H9 (cell line): ENCODE measurements around the gene WFDC2. TPM values are rescaled to one million over a fixed set of nuclear protein-coding genes. Genes with fewer than 3 reads are reported as not detected.

Experiments used
- DNase-seq: peaks from one replicate; pipeline ENCODE4 v3.0.0-alpha.2; 2017
- H2AFZ ChIP-seq: one replicate; pipeline ENCODE4 v1.6.1; 2013; ENCODE audit warnings: mild to moderate bottlenecking, low read length, control low read depth, moderate library complexity
- H2AK5ac ChIP-seq: 2 replicates; pipeline ENCODE4 v1.6.1; 2013; ENCODE audit warnings: low read length, control low read depth, mixed read lengths; ENCODE audit not compliant: insufficient read length
- H2BK120ac ChIP-seq: one replicate; pipeline ENCODE4 v1.6.1; 2013; ENCODE audit warnings: low read depth, mild to moderate bottlenecking, low read length, control low read depth, inconsistent platforms; ENCODE audit not compliant: poor library complexity, severe bottlenecking
- H2BK12ac ChIP-seq: 2 replicates; pipeline ENCODE4 v1.6.1; 2013; ENCODE audit warnings: low read length, control low read depth, mixed read lengths, low read depth; ENCODE audit not compliant: insufficient read length
- H2BK15ac ChIP-seq: 2 replicates; pipeline ENCODE4 v1.6.1; 2013; ENCODE audit warnings: low read depth, low read length, control low read depth
- H2BK20ac ChIP-seq: one replicate; pipeline ENCODE4 v1.6.1; 2013; ENCODE audit warnings: low read depth, mild to moderate bottlenecking, low read length, control low read depth, inconsistent platforms; ENCODE audit not compliant: poor library complexity, severe bottlenecking
- H2BK5ac ChIP-seq: 2 replicates; pipeline ENCODE4 v1.6.1; 2013; ENCODE audit warnings: low read length, control low read depth, mixed read lengths; ENCODE audit not compliant: insufficient read length
- H3K14ac ChIP-seq: 2 replicates; pipeline ENCODE4 v1.6.1; 2013; ENCODE audit warnings: low read length, control low read depth; ENCODE audit not compliant: insufficient read depth
- H3K18ac ChIP-seq: 2 replicates; pipeline ENCODE4 v1.6.1; 2013; ENCODE audit warnings: low read depth, mild to moderate bottlenecking, mixed read lengths, low read length, control low read depth; ENCODE audit not compliant: insufficient read length
- H3K23ac ChIP-seq: 2 replicates; pipeline ENCODE4 v1.6.1; 2013; ENCODE audit warnings: low read length, control low read depth, mixed read lengths, low read depth; ENCODE audit not compliant: insufficient read length
- H3K23me2 ChIP-seq: 2 replicates; pipeline ENCODE4 v1.6.1; 2013; ENCODE audit warnings: low read depth, mild to moderate bottlenecking, mixed read lengths, low read length, control low read depth; ENCODE audit not compliant: insufficient read length, poor library complexity, severe bottlenecking
- H3K27ac ChIP-seq: 2 replicates; pipeline ENCODE4 v1.5.1; 2013; ENCODE audit warnings: low read length, control low read depth, mixed read lengths, low read depth; ENCODE audit not compliant: insufficient read length
- H3K27me3 ChIP-seq: 2 replicates; pipeline ENCODE4 v1.6.1; 2013; ENCODE audit warnings: low read length, control low read depth, inconsistent platforms; ENCODE audit not compliant: insufficient read depth
- H3K4ac ChIP-seq: 2 replicates; pipeline ENCODE4 v1.6.1; 2013; ENCODE audit warnings: low read depth, mild to moderate bottlenecking, control low read depth, inconsistent platforms, low read length, moderate library complexity
- H3K4me1 ChIP-seq: 2 replicates; pipeline ENCODE4 v1.6.1; 2013; ENCODE audit warnings: low read length, control low read depth, inconsistent platforms; ENCODE audit not compliant: insufficient read depth
- H3K4me2 ChIP-seq: 2 replicates; pipeline ENCODE4 v1.6.1; 2013; ENCODE audit warnings: low read length, control low read depth, mixed read lengths; ENCODE audit not compliant: insufficient read length, insufficient read depth
- H3K56ac ChIP-seq: 2 replicates; pipeline ENCODE4 v1.6.1; 2013; ENCODE audit warnings: low read depth, mild to moderate bottlenecking, mixed read lengths, low read length, control low read depth; ENCODE audit not compliant: insufficient read length
- H3K79me1 ChIP-seq: 2 replicates; pipeline ENCODE4 v1.6.1; 2013; ENCODE audit warnings: low read depth, mild to moderate bottlenecking, moderate library complexity, low read length, control low read depth, inconsistent platforms; ENCODE audit not compliant: insufficient read depth, poor library complexity, severe bottlenecking
- H3K79me2 ChIP-seq: 2 replicates; pipeline ENCODE4 v1.6.1; 2013; ENCODE audit warnings: low read length, control low read depth, inconsistent platforms; ENCODE audit not compliant: insufficient read depth
- H3K9ac ChIP-seq: 2 replicates; pipeline ENCODE4 v1.6.1; 2013; ENCODE audit warnings: low read length, control low read depth, mixed read lengths; ENCODE audit not compliant: insufficient read length; ENCODE audit errors: extremely low read depth
- H3K9me3 ChIP-seq: one replicate; pipeline ENCODE4 v1.6.1; 2013; ENCODE audit warnings: low read depth, low read length, inconsistent platforms; ENCODE audit not compliant: control insufficient read depth
- H3T11ph ChIP-seq: one replicate; pipeline ENCODE4 v1.6.1; 2013; ENCODE audit warnings: mild to moderate bottlenecking, low read length, control low read depth, inconsistent platforms
- H4K20me1 ChIP-seq: one replicate; pipeline ENCODE4 v1.6.1; 2013; ENCODE audit not compliant: control insufficient read depth, insufficient read length, insufficient read depth
- H4K5ac ChIP-seq: 2 replicates; pipeline ENCODE4 v1.6.1; 2013; ENCODE audit warnings: low read depth, mild to moderate bottlenecking, mixed read lengths, low read length, control low read depth; ENCODE audit not compliant: insufficient read length
- H4K8ac ChIP-seq: replicated peaks from 2 replicates; pipeline ENCODE4 v1.6.1; 2013; ENCODE audit warnings: low read length, control low read depth, mixed read lengths, low read depth; ENCODE audit not compliant: insufficient read length
- H4K91ac ChIP-seq: 2 replicates; pipeline ENCODE4 v1.6.1; 2013; ENCODE audit warnings: low read depth, mild to moderate bottlenecking, moderate library complexity, mixed read lengths, low read length, control low read depth; ENCODE audit not compliant: insufficient read length
- H3K27ac Mint-ChIP-seq, 3 experiments: 2 replicates in 2 of 3; 3 replicates in 1 of 3; pipeline ENCODE4 v1.8.0; 2020 to 2021; ENCODE audit warnings: mixed read lengths in 3 of 3, mild to moderate bottlenecking in 1 of 3, moderate library complexity in 1 of 3
- H3K27me3 Mint-ChIP-seq: 2 replicates; pipeline ENCODE4 v1.8.0; 2021; ENCODE audit warnings: low read depth, mild to moderate bottlenecking, moderate library complexity, mixed read lengths
- H3K36me3 Mint-ChIP-seq, 3 experiments: 2 replicates in 2 of 3; 3 replicates in 1 of 3; pipeline ENCODE4 v1.8.0; 2020 to 2021; ENCODE audit warnings: low read depth in 3 of 3, mixed read lengths in 3 of 3; ENCODE audit not compliant: insufficient read depth in 1 of 3
- H3K4me1 Mint-ChIP-seq, 2 experiments: 2 replicates each; pipeline ENCODE4 v1.8.0; 2020; ENCODE audit warnings: mixed read lengths in 2 of 2
- H3K4me3 Mint-ChIP-seq, 2 experiments: 2 replicates in 1 of 2; 3 replicates in 1 of 2; pipeline ENCODE4 v1.8.0; 2020 to 2021; ENCODE audit warnings: mild to moderate bottlenecking in 2 of 2, mixed read lengths in 2 of 2, moderate library complexity in 1 of 2
- H3K9me3 Mint-ChIP-seq, 2 experiments: 2 replicates in 1 of 2; 3 replicates in 1 of 2; pipeline ENCODE4 v1.8.0; 2020; ENCODE audit warnings: mild to moderate bottlenecking in 2 of 2, mixed read lengths in 2 of 2, moderate library complexity in 1 of 2
- WGBS: extraction: QIAGEN DNeasy Blood & Tissue Kit; methylation state at CpG from one replicate; pipeline ENCODE4 v1.1.7; 2013; ENCODE audit warnings: missing lambda C conversion rate, low lambda C conversion rate, mixed read lengths; ENCODE audit not compliant: insufficient read length; ENCODE audit errors: extremely low coverage; 5-methylcytosine and 5-hydroxymethylcytosine counted together
- total RNA-seq: library from RNA; stranded (reverse); gene quantifications from 2 replicates; pipeline ENCODE4 v1.2.1, GENCODE V29; 2021
- TF ChIP-seq, protein P1 (sequence below): fragments of 200-600 bp; sonication (generic); conservative IDR thresholded peaks from 3 replicates; pipeline ENCODE4 v1.8.0; 2021; ENCODE audit warnings: antibody characterized with exemption, mild to moderate bottlenecking

WFDC2 gene
- total RNA-seq, 1 experiment from 2014 or later: 57.1 TPM

DNA sequence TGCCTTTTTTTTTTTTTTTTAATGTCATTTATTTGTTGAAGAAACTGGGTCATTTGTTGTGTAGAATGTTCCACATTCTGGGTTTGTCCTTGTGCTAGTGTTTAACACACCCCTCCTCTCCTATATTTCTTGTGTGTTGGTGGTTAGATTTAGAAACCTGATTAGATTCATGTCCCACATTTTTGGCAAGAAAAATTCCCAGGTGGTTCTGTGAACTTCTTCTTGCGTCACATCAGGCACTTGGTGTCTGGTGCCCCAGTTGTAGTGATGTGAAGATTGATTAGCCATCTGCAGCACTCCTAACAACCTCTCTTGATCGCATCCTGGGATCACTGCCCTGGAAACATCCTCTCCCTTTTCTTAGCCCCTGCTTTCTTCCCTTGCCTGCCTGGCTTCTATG lies 45.9 kb upstream of the WFDC2 start:
- Histone ChIP-seq H2AK5ac (no peak overlapping the region), H2BK20ac (no peak overlapping the region), H4K5ac (no peak overlapping the region), H3K14ac (no peak overlapping the region), H3K27me3 (no peaks in the 10 kb centered on the region), H2AFZ (no peak overlapping the region), H2BK15ac (no peak overlapping the region), H3K79me1 (no peaks in the 10 kb centered on the region), H4K91ac (no peak overlapping the region), H3K56ac (no peak overlapping the region), H3K23ac (no peak overlapping the region), H3K4me2 (no peak overlapping the region), H3K23me2 (no peaks in the 10 kb centered on the region), H3K27ac (no peak overlapping the region), H3K9ac (no peak overlapping the region), H3T11ph (no peak overlapping the region), H3K4me1 (no peaks in the 10 kb centered on the region), H2BK5ac (no peak overlapping the region), H2BK120ac (no peak overlapping the region), H3K9me3 (no peaks in the 10 kb centered on the region), H3K4ac (no peak overlapping the region), H4K8ac (no peak overlapping the region), H3K18ac (no peak overlapping the region), H2BK12ac (no peak overlapping the region), H3K79me2 (no peaks in the 10 kb centered on the region), H4K20me1 (no peaks in the 10 kb centered on the region)
- Mint-ChIP-seq H3K9me3 (no peaks in the 10 kb centered on the region), H3K4me3 (no peak overlapping the region), H3K4me1 (no peaks in the 10 kb centered on the region; a peak in 1 of 4 replicates), H3K27ac (no peak overlapping the region), H3K27me3 (no peaks in the 10 kb centered on the region), H3K36me3 (peaks cover 27 to 64% (median 53%) of the 10 kb centered on the region in 3 experiments; a peak in 6 of 7 replicates)
- no CpG with 5 or more reads among the region's 2 CpGs for WGBS
- TF ChIP-seq, protein P1, sequence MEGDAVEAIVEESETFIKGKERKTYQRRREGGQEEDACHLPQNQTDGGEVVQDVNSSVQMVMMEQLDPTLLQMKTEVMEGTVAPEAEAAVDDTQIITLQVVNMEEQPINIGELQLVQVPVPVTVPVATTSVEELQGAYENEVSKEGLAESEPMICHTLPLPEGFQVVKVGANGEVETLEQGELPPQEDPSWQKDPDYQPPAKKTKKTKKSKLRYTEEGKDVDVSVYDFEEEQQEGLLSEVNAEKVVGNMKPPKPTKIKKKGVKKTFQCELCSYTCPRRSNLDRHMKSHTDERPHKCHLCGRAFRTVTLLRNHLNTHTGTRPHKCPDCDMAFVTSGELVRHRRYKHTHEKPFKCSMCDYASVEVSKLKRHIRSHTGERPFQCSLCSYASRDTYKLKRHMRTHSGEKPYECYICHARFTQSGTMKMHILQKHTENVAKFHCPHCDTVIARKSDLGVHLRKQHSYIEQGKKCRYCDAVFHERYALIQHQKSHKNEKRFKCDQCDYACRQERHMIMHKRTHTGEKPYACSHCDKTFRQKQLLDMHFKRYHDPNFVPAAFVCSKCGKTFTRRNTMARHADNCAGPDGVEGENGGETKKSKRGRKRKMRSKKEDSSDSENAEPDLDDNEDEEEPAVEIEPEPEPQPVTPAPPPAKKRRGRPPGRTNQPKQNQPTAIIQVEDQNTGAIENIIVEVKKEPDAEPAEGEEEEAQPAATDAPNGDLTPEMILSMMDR: no peak
- DNase-seq: no peak
